HPDE6-E6E7 (cell line): ENCODE measurements around the gene COL19A1.
"Not testable (repeated sequence)": the region's sequence is repeated elsewhere in the genome, so short reads cannot be mapped to it uniquely, and the experiment has no call there.

ENCODE experiments used
- DNase-seq: peaks from one replicate; pipeline ENCODE4 v3.0.0; 2011; ENCODE audit warnings: missing footprints; ENCODE audit errors: extremely low spot score

The COL19A1 gene

GRCh38 chr6:69900869-69901268 is 34.5 kb downstream of the COL19A1 start:
- no peak for DNase-seq

DNA sequence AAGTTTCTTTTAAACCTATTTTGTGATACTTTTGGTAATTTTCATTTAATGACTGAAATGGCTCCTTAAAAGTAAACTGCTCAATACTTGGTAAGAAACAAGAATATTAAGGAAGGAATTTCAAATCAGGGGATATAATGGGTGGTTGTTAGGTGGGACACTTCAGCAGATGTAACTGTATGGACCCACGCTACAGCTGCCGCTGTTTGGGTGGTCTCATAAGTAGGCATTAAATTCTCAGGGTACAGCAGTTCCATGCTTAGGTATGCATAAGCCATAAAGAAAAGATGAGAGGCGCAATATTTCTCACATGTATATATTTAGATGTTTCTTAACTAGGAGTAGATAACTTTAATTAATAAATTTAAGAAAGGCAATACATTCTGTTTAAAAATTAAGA is 35.0 kb downstream of the COL19A1 start:
- DNase-seq, result no peak

DNA sequence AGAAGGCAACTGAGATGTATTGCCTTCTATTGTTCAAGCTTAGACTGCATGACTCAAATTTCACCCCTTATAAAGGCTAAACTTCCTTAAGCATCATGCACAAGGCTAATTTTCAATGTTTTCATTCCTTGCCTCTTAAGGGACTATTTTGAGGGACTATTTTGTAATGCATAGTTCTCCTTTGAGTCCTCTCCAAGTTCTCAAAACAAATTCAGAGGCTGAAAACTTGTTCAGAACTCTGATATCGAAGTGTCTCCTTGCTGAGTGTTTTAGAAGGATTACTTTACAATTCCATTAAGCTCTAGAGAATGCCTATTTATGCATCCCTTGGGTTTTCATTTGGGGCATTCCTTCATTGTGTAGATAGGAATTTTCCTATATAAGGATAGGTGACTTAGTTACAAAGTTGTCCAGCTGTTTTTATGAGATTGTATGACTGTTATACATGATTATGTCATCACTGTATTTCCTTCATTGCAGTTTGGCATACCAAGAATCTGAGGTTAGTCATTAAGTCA is 41.7 kb downstream of the COL19A1 start:
- DNase-seq, result no peak

- DNase-seq, result no peak
Measured at GRCh38 chr6:69913361-69913760, 47.0 kb downstream of the COL19A1 start.

- DNase-seq, result no peak
Measured at GRCh38 chr6:69914015-69914485, 47.7 kb downstream of the COL19A1 start.

GRCh38 chr6:69915346-69915745 is 49.0 kb downstream of the COL19A1 start:
- no peak for DNase-seq

DNA sequence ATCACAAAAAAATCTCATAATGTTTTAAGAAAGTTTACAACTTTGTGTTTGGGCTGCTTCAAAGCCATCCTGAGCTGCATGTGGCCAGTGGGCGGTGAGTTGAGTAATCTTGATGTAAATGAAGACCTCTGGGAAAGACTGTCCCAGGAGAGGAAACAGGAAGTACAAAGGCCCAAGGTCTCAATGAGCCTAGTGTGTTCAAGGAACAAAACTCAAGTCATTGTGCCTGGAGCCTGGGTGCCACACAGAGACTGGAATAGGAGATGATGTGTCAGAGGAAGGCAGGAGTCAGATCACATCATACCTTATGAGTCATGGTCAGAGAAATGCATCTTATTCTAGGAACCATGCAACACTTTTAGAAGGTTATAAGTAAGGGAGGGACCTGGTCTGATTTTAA is 51.5 kb downstream of the COL19A1 start:
- peak; percentile 71 for DNase-seq

DNA sequence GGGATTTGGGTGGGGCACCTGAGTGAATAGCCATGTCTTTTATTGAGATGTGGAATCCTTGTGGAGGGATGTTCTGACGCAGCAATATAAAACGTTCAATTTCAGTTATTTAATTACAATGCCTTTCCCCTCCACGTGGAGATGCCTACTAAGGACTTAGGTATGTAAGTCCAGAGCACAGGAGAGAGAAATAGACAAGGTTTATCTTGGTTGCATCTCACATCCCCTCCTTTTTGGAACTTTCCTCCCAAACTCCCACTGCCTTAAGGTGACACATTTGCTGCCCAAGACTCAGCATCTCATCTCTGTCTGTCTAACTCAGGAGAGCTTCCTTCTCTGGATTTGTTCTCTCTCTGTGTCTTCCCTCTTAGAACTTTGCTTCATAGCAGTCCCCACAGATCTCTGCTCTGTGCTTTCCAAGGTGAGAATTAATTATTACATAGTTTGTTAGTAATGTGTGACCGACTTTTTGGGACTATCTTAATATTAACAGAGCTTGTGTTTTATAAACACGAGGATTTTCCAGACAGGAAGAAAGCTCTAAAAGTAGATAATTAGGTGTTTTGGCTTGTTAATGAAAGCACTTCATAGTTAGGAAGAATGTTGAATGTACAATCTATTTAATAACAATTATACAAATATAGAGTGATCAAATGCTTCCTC is 52.6 kb downstream of the COL19A1 start:
- DNase-seq, result no peak

- not testable (repeated sequence) for DNase-seq
Measured at GRCh38 chr6:69921066-69921465, 54.7 kb downstream of the COL19A1 start.

GRCh38 chr6:69921611-69922010 is 55.3 kb downstream of the COL19A1 start:
- DNase-seq, result not testable (repeated sequence)

- no peak for DNase-seq
Measured at GRCh38 chr6:69926745-69927144, 60.4 kb downstream of the COL19A1 start.

DNA sequence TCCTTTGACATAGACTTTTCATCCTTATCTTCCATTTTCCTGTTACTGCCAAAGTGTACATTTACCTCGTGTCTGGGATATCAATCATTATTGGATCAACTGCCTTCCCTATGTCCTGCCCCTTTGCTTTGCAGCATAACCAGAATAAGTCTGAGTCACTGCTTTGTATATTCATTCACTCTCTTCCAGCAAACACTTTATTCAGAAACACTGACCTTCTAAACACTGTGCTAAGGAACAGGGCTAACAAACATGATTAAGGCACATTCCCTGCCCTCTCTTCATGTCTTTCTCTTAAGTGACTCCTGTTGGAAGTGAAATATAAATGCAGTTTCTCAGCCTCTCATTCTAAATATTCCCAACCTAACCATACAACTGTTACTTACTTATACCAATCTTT is 66.9 kb downstream of the COL19A1 start:
- DNase-seq, result no peak

DNA sequence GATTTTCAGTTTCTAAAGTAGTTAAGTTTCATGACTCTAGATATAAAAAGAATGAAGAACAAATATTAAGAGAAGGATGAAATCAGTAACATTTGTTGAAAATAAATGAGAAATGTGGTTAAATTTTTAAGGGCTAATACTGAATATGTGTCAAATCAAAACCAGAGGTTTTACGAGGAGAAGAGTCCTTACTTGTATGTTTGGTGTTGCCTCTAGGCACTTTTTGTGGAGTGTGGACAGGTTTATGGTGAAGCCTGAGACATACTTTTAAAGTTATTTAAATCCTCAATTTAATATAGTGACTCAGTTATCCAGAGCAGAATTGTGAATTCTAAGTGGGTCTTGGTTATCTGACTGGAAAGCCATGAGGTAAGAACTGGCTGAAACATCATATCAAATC is 68.7 kb downstream of the COL19A1 start:
- DNase-seq, result no peak

GRCh38 chr6:69936674-69937363 is 70.5 kb downstream of the COL19A1 start:
- no peak for DNase-seq

DNA sequence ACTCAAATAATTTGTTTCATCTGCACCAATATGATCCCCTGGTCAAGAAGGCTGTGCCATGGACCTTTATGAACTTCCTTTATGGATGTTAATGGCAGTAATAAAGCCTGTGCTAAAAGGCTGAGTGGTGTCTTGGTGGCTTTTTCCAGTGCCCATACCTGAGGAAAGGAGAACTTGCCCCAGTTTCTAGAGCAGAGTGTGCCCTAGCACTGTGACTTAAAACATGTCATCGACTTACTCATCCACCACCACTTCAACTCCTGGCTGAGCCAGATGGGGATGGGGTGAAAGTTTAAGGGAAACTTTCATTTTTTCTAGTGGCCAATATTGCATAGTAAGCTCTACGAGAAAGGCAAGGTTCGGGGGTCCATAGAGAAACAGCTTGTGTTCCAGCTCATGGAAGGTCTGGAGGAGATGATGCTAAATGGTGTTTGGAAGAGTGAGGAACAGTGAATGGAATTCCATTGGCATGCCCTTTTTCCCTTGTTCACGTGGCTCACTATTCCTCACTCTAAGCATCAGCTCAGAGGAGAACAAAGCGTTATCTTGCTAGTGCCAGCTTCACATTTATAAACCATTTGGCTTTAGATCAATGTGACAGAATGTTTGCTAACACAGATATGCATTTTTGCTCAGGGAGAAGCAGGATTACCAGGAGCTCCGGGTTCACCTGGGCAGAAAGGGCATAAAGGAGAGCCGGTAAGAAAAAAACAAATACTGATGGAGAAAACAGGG is 71.2 kb downstream of the COL19A1 start:
- DNase-seq, result no peak

- DNase-seq, result no peak
Measured at GRCh38 chr6:69942485-69942884, 76.1 kb downstream of the COL19A1 start.

GRCh38 chr6:69945192-69945591 is 78.8 kb downstream of the COL19A1 start:
- no peak for DNase-seq

- no peak for DNase-seq
Measured at GRCh38 chr6:69948479-69949114, 82.2 kb downstream of the COL19A1 start.

DNA sequence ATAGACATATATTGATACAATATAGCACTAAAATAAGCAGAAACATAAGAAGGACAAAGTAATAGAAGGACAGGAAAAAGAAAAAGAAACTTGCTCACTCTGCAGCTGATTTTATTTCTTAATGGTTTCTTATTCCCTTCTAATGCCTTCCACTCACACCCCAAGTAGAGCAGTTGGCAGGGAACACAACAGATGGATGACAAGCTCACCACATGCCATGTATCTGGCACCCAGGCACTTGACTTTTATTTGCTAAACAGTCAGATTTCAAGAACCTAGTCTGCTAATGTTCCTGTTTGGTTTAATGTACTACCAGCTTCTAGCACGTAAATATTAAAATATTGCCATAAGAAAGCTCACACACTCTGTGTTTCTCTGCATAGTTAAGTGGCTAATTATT is 87.1 kb downstream of the COL19A1 start:
- no peak for DNase-seq

- no peak for DNase-seq
Measured at GRCh38 chr6:69954733-69955132, 88.4 kb downstream of the COL19A1 start.

DNA sequence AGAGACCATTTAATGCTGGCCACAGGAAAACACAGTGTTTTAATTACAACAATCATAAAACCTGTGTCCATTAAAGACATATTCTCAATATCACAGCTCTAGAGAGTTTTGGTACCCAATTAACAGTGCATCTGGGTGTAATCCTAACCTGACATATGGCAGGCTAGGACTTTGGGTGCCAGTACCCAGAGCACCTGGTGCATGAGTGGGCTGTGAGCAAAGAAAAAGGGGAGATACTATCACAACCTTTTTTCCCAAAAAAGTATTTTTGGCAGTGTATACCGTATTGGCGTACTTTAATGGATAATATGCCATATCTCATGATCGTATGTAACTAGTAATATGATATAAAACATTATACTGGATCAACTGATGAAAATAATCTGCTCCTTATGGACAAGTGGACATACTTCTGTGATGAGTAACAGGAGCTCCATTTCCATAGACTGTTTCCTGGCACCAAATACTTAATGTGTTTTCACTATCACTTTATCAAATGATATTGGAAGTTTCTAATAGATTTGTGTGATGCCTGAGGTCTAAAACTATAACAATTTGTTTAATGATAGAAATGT is 91.7 kb downstream of the COL19A1 start:
- DNase-seq, result no peak

DNA sequence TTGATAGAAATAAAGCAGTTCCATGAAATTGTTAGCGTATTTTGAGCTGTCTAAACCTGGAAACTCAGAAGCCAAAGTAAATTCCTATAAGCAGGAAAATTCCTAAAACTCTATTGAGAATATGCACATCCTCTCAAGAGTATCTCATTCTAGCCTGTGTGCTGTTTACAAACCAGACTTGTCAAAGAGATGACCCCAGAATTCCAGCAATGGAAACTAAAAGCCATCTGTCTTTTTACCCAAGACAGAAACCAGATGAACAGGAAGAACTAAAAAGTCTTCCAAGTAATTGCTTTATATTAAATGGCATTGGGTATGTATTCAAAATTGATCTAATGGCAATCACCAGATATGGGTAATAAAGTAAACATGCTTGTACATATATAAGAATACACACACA is 92.6 kb downstream of the COL19A1 start:
- DNase-seq, result no peak
